HepG2 (cell line): ENCODE results near the gene RBM8A. TPM values are rescaled to one million over a fixed set of nuclear protein-coding genes. Genes with fewer than 3 reads are reported as not detected.
A peak's percentile ranks its signal among the peaks of the same experiment; 100 is the strongest.

Experiments used
- ATAC-seq: fragments of 200-7000 bp; cut with Tn5 transposase; 3 replicates; pipeline ENCODE4 v1.9.1; 2020; ENCODE audit warnings: mild to moderate bottlenecking, moderate library complexity
- BruUV-seq: library from RNA; stranded (reverse); fragments of 400-500 nt; replicated peaks from 2 replicates; lab custom pipeline; 2021; lab: Mats Ljungman, UMichigan
- CTCF ChIA-PET: fragments of 300-600 bp; formaldehyde crosslinking; extraction: SDS; loops from one replicate; lab custom pipeline; 2021; ENCODE audit warnings: low total read pairs, inconsistent platforms, low intra/inter-chr PET ratio; lab: Yijun Ruan, JAX
- POLR2A ChIA-PET: fragments of 350-600 bp; sonication (Branson Sonifier 250); formaldehyde crosslinking; loops from one replicate; lab custom pipeline; 2020; ENCODE audit warnings: antibody characterized with exemption, inconsistent platforms; lab: Yijun Ruan, JAX
- DNase-seq: peaks from one replicate; pipeline ENCODE4 v3.0.0-alpha.2; 2015; ENCODE audit warnings: low spot score
- FAIRE-seq: peaks from 3 replicates; lab custom pipeline; 2011; peaks lifted over from hg19 to GRCh38; lab: Jason Lieb, UNC
- H2AFZ ChIP-seq: one replicate; pipeline ENCODE4 v1.6.1; 2011; ENCODE audit warnings: low read length, inconsistent platforms
- H3K27ac ChIP-seq: fragments of 300-600 bp; 3 replicates; pipeline ENCODE4 v1.8.0; 2011; ENCODE audit warnings: mixed run types, mild to moderate bottlenecking, mixed read lengths, low read length, inconsistent platforms; ENCODE audit not compliant: insufficient read depth; ENCODE audit errors: extremely low read length
- H3K27me3 ChIP-seq, 2 experiments: fragments of 200-600 bp in 1 of 2; 2 replicates in 1 of 2; 3 replicates in 1 of 2; pipeline versions ENCODE4 v1.6.0 to v1.8.0; 2011; ENCODE audit warnings: low read length in 2 of 2, mild to moderate bottlenecking in 2 of 2, moderate library complexity in 2 of 2, inconsistent platforms in 1 of 2; ENCODE audit not compliant: insufficient read depth in 2 of 2, control insufficient read depth in 1 of 2
- H3K36me3 ChIP-seq, 2 experiments: fragments of 200-600 bp in 1 of 2; replicated peaks in 1 of 2; 2 replicates in 1 of 2; 3 replicates in 1 of 2; pipeline versions ENCODE4 v1.5.1 to v1.8.0; 2011; ENCODE audit warnings: low read length in 2 of 2, inconsistent platforms in 1 of 2; ENCODE audit not compliant: insufficient read depth in 2 of 2, control insufficient read depth in 1 of 2
- H3K4me1 ChIP-seq: 2 replicates; pipeline ENCODE4 v1.5.1; 2012; ENCODE audit warnings: low read length, inconsistent platforms; ENCODE audit not compliant: insufficient read depth
- H3K4me2 ChIP-seq: 2 replicates; pipeline ENCODE4 v1.6.0; 2011; ENCODE audit warnings: low read depth, low read length, inconsistent platforms
- H3K4me3 ChIP-seq, 3 experiments: fragments of 200-600 bp in 1 of 3; sonication (generic), shearing (Covaris generic) in 1 of 3; replicated peaks in 1 of 3; 2 replicates each; pipeline ENCODE4 v1.5.1; 2011 to 2016; ENCODE audit warnings: low read length in 3 of 3, inconsistent platforms in 2 of 3, low read depth in 2 of 3, mild to moderate bottlenecking in 2 of 3, control low read depth in 1 of 3, mixed read lengths in 1 of 3; ENCODE audit not compliant: insufficient read depth in 1 of 3
- H3K79me2 ChIP-seq: one replicate; pipeline ENCODE4 v1.6.1; 2011; ENCODE audit warnings: low read length, inconsistent platforms; ENCODE audit not compliant: insufficient read depth
- H3K9ac ChIP-seq: 2 replicates; pipeline ENCODE4 v1.6.0; 2011; ENCODE audit warnings: mild to moderate bottlenecking, low read depth, low read length, inconsistent platforms; ENCODE audit not compliant: insufficient read depth
- H3K9me3 ChIP-seq: 2 replicates; pipeline ENCODE4 v1.5.1; 2012; ENCODE audit warnings: mild to moderate bottlenecking, low read length
- H4K20me1 ChIP-seq: 2 replicates; pipeline ENCODE4 v1.6.0; 2011; ENCODE audit warnings: inconsistent platforms, mild to moderate bottlenecking, low read length, moderate library complexity; ENCODE audit not compliant: insufficient read depth
- HNF4A ChIP-seq: sonication (generic); formaldehyde crosslinking; IDR thresholded peaks from 2 replicates; pipeline ENCODE4 v1.4.0; 2020; ENCODE audit warnings: missing genetic modification reagents
- IRF9 ChIP-seq: sonication (generic); formaldehyde crosslinking; IDR thresholded peaks from 2 replicates; pipeline ENCODE4 v1.8.0; 2022; ENCODE audit warnings: missing genetic modification reagents, mild to moderate bottlenecking, borderline replicate concordance
- NR2F1 ChIP-seq, 2 experiments: fragments of 450-650 bp in 1 of 2; formaldehyde crosslinking in 1 of 2; IDR thresholded peaks; 2 replicates each; pipeline versions ENCODE4 v1.5.0 to v1.6.1; 2016 to 2020; ENCODE audit warnings: mild to moderate bottlenecking in 1 of 2, missing compliant biosample characterization in 1 of 2, missing genetic modification reagents in 1 of 2, moderate library complexity in 1 of 2
- SKI ChIP-seq: fragments of 450-650 bp; IDR thresholded peaks from one replicate; pipeline ENCODE4 v1.6.1; 2018; ENCODE audit warnings: mild to moderate bottlenecking; ENCODE audit not compliant: partially characterized antibody
- ZGPAT ChIP-seq: IDR thresholded peaks from 2 replicates; pipeline ENCODE4 v1.6.1; 2016; ENCODE audit warnings: mild to moderate bottlenecking
- ZKSCAN1 ChIP-seq: fragments of 150-350 bp; IDR thresholded peaks from 2 replicates; pipeline ENCODE4 v1.6.1; 2014; ENCODE audit warnings: low read length
- ZNF230 ChIP-seq: sonication (generic); formaldehyde crosslinking; IDR thresholded peaks from 2 replicates; pipeline ENCODE4 v1.4.0; 2020; ENCODE audit warnings: mild to moderate bottlenecking, missing genetic modification reagents
- ZNF337 ChIP-seq: sonication (generic); formaldehyde crosslinking; IDR thresholded peaks from 2 replicates; pipeline ENCODE4 v1.5.1; 2020; ENCODE audit warnings: missing genetic modification reagents, low read depth, mild to moderate bottlenecking, borderline replicate concordance
- ZNF446 ChIP-seq: sonication (generic); formaldehyde crosslinking; IDR thresholded peaks from 2 replicates; pipeline ENCODE4 v1.5.0; 2020; ENCODE audit warnings: mild to moderate bottlenecking, missing genetic modification reagents
- ZNF616 ChIP-seq: sonication (generic); formaldehyde crosslinking; IDR thresholded peaks from 2 replicates; pipeline ENCODE4 v1.5.0; 2020; ENCODE audit warnings: low read depth, mild to moderate bottlenecking, missing genetic modification reagents
- ZNF724P ChIP-seq: sonication (generic); formaldehyde crosslinking; IDR thresholded peaks from 2 replicates; pipeline ENCODE4 v1.8.0; 2022; ENCODE audit warnings: missing genetic modification reagents, borderline replicate concordance
- WGBS: methylation state at CpG from one replicate; pipeline ENCODE4 v1.1.6; 2017; ENCODE audit warnings: low lambda C conversion rate; 5-methylcytosine and 5-hydroxymethylcytosine counted together
- in situ Hi-C: cut with HindIII; loops from 2 replicates; pipeline ENCODE4 v1.10.0; 2017; ENCODE audit warnings: low pct_unique_long_range_greater_than_20kb; ENCODE audit not compliant: extremely low pct_ligation_motif_present
- intact Hi-C: fragments of 100-400 bp; cut with micrococcal nuclease; formaldehyde crosslinking; loops from one replicate; pipeline ENCODE4 v1.10.0; 2022; ENCODE audit not compliant: unreplicated experiment
- polyA plus RNA-seq, 8 experiments: library from polyadenylated mRNA; depleted of rRNA in 3 of 8; stranded (reverse) in 7 of 8; unstranded in 1 of 8; fragments of >200 nt; fragmentation: Illumina TruSeq in 4 of 8; extraction: Trizol in 4 of 8; gene quantifications; 2 replicates each; pipeline versions ENCODE4 v1.2.1 to v1.2.3, GENCODE V29; 2011 to 2016; ENCODE audit warnings: low read depth in 4 of 8, missing spikeins in 1 of 8, mixed read lengths in 1 of 8; ENCODE audit not compliant: insufficient read depth in 1 of 8
- total RNA-seq, 5 experiments: library from RNA; depleted of rRNA; stranded (reverse); fragments of >200 nt; fragmentation: Illumina TruSeq; extraction: Trizol; gene quantifications; 2 replicates each; pipeline ENCODE4 v1.2.3, GENCODE V29; 2016; ENCODE audit warnings: low read depth in 1 of 5
- TF ChIP-seq, protein P1 (sequence below): sonication (generic); formaldehyde crosslinking; IDR thresholded peaks from 2 replicates; pipeline ENCODE4 v1.5.0; 2020; ENCODE audit warnings: mild to moderate bottlenecking, missing genetic modification reagents, borderline replicate concordance

Gene RBM8A
- total and polyA plus RNA-seq, 2 of the 13 experiments (the other 11 are each of a cell fraction or from before 2014, with no cell fraction given) = 106 to 162 TPM

DNA sequence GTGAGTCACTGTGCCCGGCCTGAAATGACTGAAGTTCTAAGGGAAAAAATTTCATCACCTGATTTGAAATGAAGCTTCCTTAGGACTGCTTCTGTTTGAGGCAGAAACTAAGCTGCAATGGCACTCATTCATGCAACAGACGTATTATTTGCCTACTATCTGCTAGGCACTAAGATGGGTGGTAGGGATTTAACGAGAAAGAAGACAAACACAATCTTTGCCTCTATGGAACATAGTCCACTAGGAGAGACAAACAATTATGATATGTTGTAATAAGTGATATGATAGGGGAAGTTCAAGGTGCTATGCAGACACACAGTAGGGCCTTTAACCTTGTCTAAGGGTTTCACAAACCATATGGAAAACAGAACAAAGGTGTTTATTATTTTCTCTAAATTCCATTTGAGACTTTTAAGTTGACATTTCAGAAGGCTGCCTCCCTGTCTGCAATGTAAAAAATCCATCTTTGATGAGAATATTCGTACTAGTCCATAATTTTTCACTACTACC, 19.2 kb upstream of the RBM8A start:
- intact Hi-C loops (no loop called here), in situ Hi-C loops (no loop called here)
- H3K4me1 ChIP-seq = peaks cover 6% of the 10 kb centered on the region
- ATAC-seq (no peak), DNase-seq (no peak), FAIRE-seq (no peak)
- ChIA-PET POLR2A (interaction anchor here (1.0 to 1.1 kb wide), 2 partner anchors 9 to 11 kb away, joined by 3 to 4 read pairs; partner anchors contain the start of gene LIX1L), CTCF (no interaction called here)
- no peaks in the 10 kb centered on the region for H3K79me2 ChIP-seq
- TF ChIP-seq ZKSCAN1 (peak; percentile 94), SKI (no peak), HNF4A (CRISPR knock-in tag) (peak; percentile 57)
- H2AFZ ChIP-seq = no peak overlapping the region
- peaks cover 4 to 18% of the 10 kb centered on the region in 2 experiments; a peak in 4 of 5 replicates for H3K36me3 ChIP-seq
- no peak overlapping the region for H3K9ac ChIP-seq
- H3K27me3 ChIP-seq = no peaks in the 10 kb centered on the region
- H3K27ac ChIP-seq = no peak overlapping the region
- H3K4me2 ChIP-seq = no peak overlapping the region
- H3K9me3 ChIP-seq = no peaks in the 10 kb centered on the region
- no peak overlapping the region for H3K4me3 ChIP-seq
- BruUV-seq = no TSS peak
- WGBS = 85% methylated on average over 4 of the region's 4 CpGs
- no peaks in the 10 kb centered on the region for H4K20me1 ChIP-seq

DNA sequence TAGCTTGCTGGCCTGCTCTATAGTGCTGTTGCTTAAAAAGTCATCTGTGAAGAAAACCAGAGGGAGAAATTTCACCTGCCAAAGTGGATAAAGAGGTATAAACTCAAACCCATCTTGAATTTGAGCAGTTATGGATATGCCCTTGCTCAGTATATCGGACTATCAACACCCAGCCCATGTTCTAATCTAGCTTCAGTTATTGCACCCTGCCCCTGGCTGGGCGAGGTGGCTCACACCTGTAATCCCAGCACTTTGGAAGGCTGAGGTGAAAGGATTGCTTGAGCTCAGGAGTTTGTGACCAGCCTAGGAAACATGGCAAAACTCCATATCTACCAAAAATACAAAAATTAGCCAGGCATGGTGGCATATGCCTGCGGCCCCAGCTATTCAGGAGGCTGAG, 17.2 kb upstream of the RBM8A start:
- DNase-seq = no peak
- no peak for ATAC-seq
- intact Hi-C loops = no loop called here
- Histone ChIP-seq H3K4me2 (no peak overlapping the region), H3K79me2 (no peaks in the 10 kb centered on the region), H3K9ac (no peak overlapping the region), H3K4me1 (peaks cover 6% of the 10 kb centered on the region), H3K9me3 (no peaks in the 10 kb centered on the region), H3K27ac (no peak overlapping the region), H4K20me1 (no peaks in the 10 kb centered on the region), H3K27me3 (no peaks in the 10 kb centered on the region), H3K4me3 (no peak overlapping the region), H3K36me3 (peaks cover 3 to 20% of the 10 kb centered on the region in 2 experiments; a peak in 4 of 5 replicates), H2AFZ (no peak overlapping the region)
- no peak for FAIRE-seq
- no TSS peak for BruUV-seq
- in situ Hi-C loops = no loop called here
- ChIA-PET CTCF (no interaction called here), POLR2A (no interaction called here)
- WGBS = 96% methylated on average over 3 of the region's 3 CpGs
- no peak for TF ChIP-seq ZNF446 (CRISPR knock-in tag)
- no peak for TF ChIP-seq ZGPAT (CRISPR knock-in tag)
- TF ChIP-seq ZNF616 (CRISPR knock-in tag) = no peak
- no peak for TF ChIP-seq ZNF230 (CRISPR knock-in tag)
- TF ChIP-seq IRF9 (CRISPR knock-in tag) = no peak
- TF ChIP-seq ZNF337 (CRISPR knock-in tag) = no peak
- TF ChIP-seq, protein P1, sequence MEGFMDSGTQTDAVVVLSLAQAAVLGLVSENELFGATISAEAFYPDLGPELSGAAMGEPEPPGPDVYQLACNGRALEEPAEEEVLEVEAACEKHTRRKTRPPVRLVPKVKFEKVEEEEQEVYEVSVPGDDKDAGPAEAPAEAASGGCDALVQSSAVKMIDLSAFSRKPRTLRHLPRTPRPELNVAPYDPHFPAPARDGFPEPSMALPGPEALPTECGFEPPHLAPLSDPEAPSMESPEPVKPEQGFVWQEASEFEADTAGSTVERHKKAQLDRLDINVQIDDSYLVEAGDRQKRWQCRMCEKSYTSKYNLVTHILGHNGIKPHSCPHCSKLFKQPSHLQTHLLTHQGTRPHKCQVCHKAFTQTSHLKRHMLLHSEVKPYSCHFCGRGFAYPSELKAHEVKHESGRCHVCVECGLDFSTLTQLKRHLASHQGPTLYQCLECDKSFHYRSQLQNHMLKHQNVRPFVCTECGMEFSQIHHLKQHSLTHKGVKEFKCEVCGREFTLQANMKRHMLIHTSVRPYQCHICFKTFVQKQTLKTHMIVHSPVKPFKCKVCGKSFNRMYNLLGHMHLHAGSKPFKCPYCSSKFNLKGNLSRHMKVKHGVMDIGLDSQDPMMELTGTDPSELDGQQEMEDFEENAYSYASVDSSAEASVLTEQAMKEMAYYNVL (CRISPR knock-in tag) = no peak
- TF ChIP-seq NR2F1 (CRISPR knock-in tag; IDR thresholded peaks at IDR 0.05) = no peak
- no peak for TF ChIP-seq ZNF724P
- TF ChIP-seq SKI = no peak
